GM23248 (cell line): ENCODE data around the gene LIN28B. TPM values are rescaled to one million over a fixed set of nuclear protein-coding genes. Genes with fewer than 3 reads are reported as not detected.

Experiments
- DNase-seq: peaks from one replicate; pipeline ENCODE4 v3.0.0-alpha.2; 2015
- H2AFZ ChIP-seq: fragments of 200-600 bp; sonication (generic); 2 replicates; pipeline ENCODE4 v1.6.1; 2016; ENCODE audit warnings: antibody characterized with exemption
- H3F3A ChIP-seq: fragments of 200-600 bp; sonication (generic); 2 replicates; pipeline ENCODE4 v1.6.1; 2016; ENCODE audit warnings: mild to moderate bottlenecking, antibody characterized with exemption, mixed run types; ENCODE audit not compliant: insufficient read depth
- H3K27ac ChIP-seq: fragments of 200-600 bp; sonication (generic); 2 replicates; pipeline ENCODE4 v1.5.1; 2016; ENCODE audit warnings: mild to moderate bottlenecking
- H3K27me3 ChIP-seq: fragments of 200-600 bp; sonication (generic); replicated peaks from 2 replicates; pipeline ENCODE4 v1.6.1; 2016; ENCODE audit warnings: mild to moderate bottlenecking; ENCODE audit not compliant: insufficient read depth
- H3K36me3 ChIP-seq: fragments of 200-600 bp; sonication (generic); 2 replicates; pipeline ENCODE4 v1.6.1; 2016; ENCODE audit warnings: low read depth, mild to moderate bottlenecking
- H3K4me1 ChIP-seq: fragments of 200-600 bp; sonication (generic); 2 replicates; pipeline ENCODE4 v1.6.1; 2016; ENCODE audit warnings: mild to moderate bottlenecking; ENCODE audit not compliant: insufficient read depth
- H3K4me2 ChIP-seq: fragments of 200-600 bp; sonication (generic); one replicate; pipeline ENCODE4 v1.6.1; 2016; ENCODE audit warnings: mild to moderate bottlenecking; ENCODE audit not compliant: unreplicated experiment
- H3K4me3 ChIP-seq: fragments of 200-600 bp; sonication (generic); 2 replicates; pipeline ENCODE4 v1.5.1; 2016; ENCODE audit warnings: mild to moderate bottlenecking
- H3K79me2 ChIP-seq: fragments of 200-600 bp; sonication (generic); 2 replicates; pipeline ENCODE4 v1.6.1; 2016; ENCODE audit warnings: mild to moderate bottlenecking; ENCODE audit not compliant: insufficient read depth
- H3K9ac ChIP-seq: fragments of 200-600 bp; sonication (generic); 2 replicates; pipeline ENCODE4 v1.6.1; 2016; ENCODE audit warnings: mild to moderate bottlenecking
- H3K9me2 ChIP-seq: fragments of 200-600 bp; sonication (generic); 2 replicates; pipeline ENCODE4 v1.6.1; 2016; ENCODE audit warnings: mixed run types, mild to moderate bottlenecking, moderate library complexity; ENCODE audit not compliant: insufficient read depth
- H3K9me3 ChIP-seq: fragments of 200-600 bp; sonication (generic); one replicate; pipeline ENCODE4 v1.6.1; 2017; ENCODE audit warnings: low read depth
- H4K20me1 ChIP-seq: fragments of 200-600 bp; sonication (generic); 2 replicates; pipeline ENCODE4 v1.6.0; 2016; ENCODE audit not compliant: insufficient read depth
- EZH2 ChIP-seq: fragments of 200-600 bp; sonication (generic); IDR thresholded peaks from 2 replicates; pipeline ENCODE4 v1.6.1; 2018; ENCODE audit warnings: antibody characterized with exemption, mild to moderate bottlenecking; ENCODE audit not compliant: insufficient read depth, poor library complexity, severe bottlenecking
- EZH2phosphoT487 ChIP-seq: fragments of 200-600 bp; sonication (generic); IDR thresholded peaks from 2 replicates; pipeline ENCODE4 v1.6.1; 2018; ENCODE audit warnings: antibody characterized with exemption, moderate library complexity, mild to moderate bottlenecking, low read depth; ENCODE audit not compliant: insufficient read depth
- WGBS, 2 experiments: methylation state at CpG; one replicate each; pipeline ENCODE4 v1.1.6; 2015 to 2017; ENCODE audit warnings: low lambda C conversion rate in 2 of 2, low coverage in 1 of 2; ENCODE audit errors: missing lambda C conversion rate in 2 of 2; 5-methylcytosine and 5-hydroxymethylcytosine counted together
- in situ Hi-C: fragments of 300-500 bp; cut with MboI; formaldehyde crosslinking; loops from 2 replicates; pipeline ENCODE4 v1.15.0; 2020
- polyA plus RNA-seq: library from polyadenylated mRNA; unstranded; fragments of >200 nt; fragmentation: Nextera tagmentation; extraction: Ambion mirVana; gene quantifications from 2 replicates; pipeline ENCODE4 v1.2.1, GENCODE V29; 2016
- total RNA-seq: library from RNA; depleted of rRNA; stranded (reverse); fragments of >200 nt; shearing (Covaris generic); gene quantifications from 2 replicates; pipeline ENCODE4 v1.2.3, GENCODE V29; 2014

LIN28B gene
- total and polyA plus RNA-seq, 2 experiments from 2014 or later = not detected

DNA sequence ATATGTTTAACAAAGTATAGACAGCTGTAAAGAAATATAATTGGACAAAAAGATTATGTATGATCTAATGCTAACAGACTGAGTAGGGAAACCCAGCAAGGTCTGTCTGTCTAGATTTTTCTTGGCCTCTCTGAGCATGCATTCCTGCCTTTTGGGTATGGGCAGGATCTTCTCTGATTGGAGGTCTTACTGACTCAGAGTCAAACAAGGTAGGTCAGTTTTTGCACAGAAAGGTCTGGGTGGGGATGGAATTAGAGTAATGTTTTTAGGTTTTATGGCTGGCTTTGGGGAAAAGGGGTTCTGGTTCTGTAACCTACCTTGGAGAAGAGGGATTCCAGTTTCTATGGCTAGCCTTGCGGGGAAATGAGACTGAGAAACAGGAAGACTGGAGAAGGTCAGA lies 65.5 kb downstream of the LIN28B start:
- no peaks in the 10 kb centered on the region for H3K36me3 ChIP-seq
- in situ Hi-C loops = no loop called here
- no peak for DNase-seq
- no peaks in the 10 kb centered on the region for H3K9me2 ChIP-seq
- no peak overlapping the region for H2AFZ ChIP-seq
- no peaks in the 10 kb centered on the region for H3K27me3 ChIP-seq
- no peaks in the 10 kb centered on the region for H4K20me1 ChIP-seq
- H3K9ac ChIP-seq = no peak overlapping the region
- 0 out of 2 replicates have a peak, but pooled peaks cover 6% of the 10 kb centered on the region for H3F3A ChIP-seq
- H3K9me3 ChIP-seq = no peaks in the 10 kb centered on the region
- H3K4me1 ChIP-seq = 0 out of 2 replicates have a peak, but pooled peaks cover 8% of the 10 kb centered on the region
- WGBS, 2 experiments = 81 to 91% methylated on average over 1 of the region's 1 CpG
- no peak overlapping the region for H3K4me3 ChIP-seq
- H3K79me2 ChIP-seq = no peaks in the 10 kb centered on the region
- TF ChIP-seq EZH2 (no peak), EZH2phosphoT487 (no peak)
- H3K27ac ChIP-seq = no peak overlapping the region
- no peak overlapping the region for H3K4me2 ChIP-seq

DNA sequence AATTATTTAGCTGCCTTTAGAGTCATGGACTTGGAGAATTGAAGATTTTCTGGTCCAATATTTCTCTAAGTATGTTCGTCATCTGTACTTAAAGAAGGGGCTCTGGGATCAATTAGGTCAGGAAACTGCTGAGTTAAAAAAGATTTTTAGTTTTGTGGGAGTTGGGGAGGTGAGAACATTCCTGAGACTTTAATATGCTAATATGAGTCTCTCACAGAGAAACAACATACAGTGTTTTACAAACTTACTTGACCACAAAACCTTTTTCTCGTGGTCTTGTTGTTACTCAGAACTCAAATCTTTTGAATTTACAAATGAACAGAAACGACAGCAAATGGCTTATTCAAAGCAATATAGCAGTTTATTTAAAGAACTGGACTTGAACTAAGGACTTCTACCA lies 67.9 kb downstream of the LIN28B start:
- H3K9me2 ChIP-seq = no peaks in the 10 kb centered on the region
- H3F3A ChIP-seq = 0 out of 2 replicates have a peak, but pooled peaks cover 6% of the 10 kb centered on the region
- H4K20me1 ChIP-seq = no peaks in the 10 kb centered on the region
- DNase-seq = peak; percentile 33
- H3K4me3 ChIP-seq = 0 out of 2 replicates have a peak overlapping the region, but pooled peaks have one; percentile 4
- no peak overlapping the region for H3K9ac ChIP-seq
- TF ChIP-seq EZH2phosphoT487 (no peak), EZH2 (no peak)
- H3K79me2 ChIP-seq = no peaks in the 10 kb centered on the region
- in situ Hi-C loops = no loop called here
- peak overlapping the region; percentile 28 for H3K4me2 ChIP-seq
- no peaks in the 10 kb centered on the region for H3K27me3 ChIP-seq
- H2AFZ ChIP-seq = peak overlapping the region; percentile 40
- no peaks in the 10 kb centered on the region for H3K36me3 ChIP-seq
- 2 to 3% methylated on average over 3 of the region's 3 CpGs for WGBS, 2 experiments
- H3K27ac ChIP-seq = no peak overlapping the region
- 0 out of 2 replicates have a peak, but pooled peaks cover 8% of the 10 kb centered on the region for H3K4me1 ChIP-seq
- no peaks in the 10 kb centered on the region for H3K9me3 ChIP-seq

DNA sequence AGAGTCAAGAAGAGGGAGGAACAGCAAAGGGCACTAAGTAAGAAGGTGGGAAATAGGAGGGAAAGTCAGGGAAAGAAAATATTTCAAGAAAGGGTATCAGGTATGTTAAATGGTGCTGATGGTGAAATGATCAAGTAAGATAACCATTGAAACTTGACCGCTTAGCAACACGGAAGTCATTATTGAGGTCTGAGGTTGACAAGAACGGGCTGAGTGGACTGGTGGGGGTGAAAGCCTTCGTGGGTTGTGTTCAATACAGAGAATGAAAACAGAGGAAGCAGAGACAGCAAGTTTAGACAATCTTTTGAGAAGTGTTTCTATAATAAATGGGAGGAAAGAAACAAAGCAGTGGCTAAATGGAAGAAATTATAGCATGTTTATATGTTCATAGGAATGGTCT lies 72.0 kb downstream of the LIN28B start:
- no peak for TF ChIP-seq EZH2
- no peak for TF ChIP-seq EZH2phosphoT487
- no peak overlapping the region for H3K4me3 ChIP-seq
- H3K79me2 ChIP-seq = no peaks in the 10 kb centered on the region
- WGBS, 2 experiments = 73 to 76% methylated on average over 4 of the region's 4 CpGs
- no peaks in the 10 kb centered on the region for H3K27me3 ChIP-seq
- H3F3A ChIP-seq = 0 out of 2 replicates have a peak, but pooled peaks cover 6% of the 10 kb centered on the region
- no peaks in the 10 kb centered on the region for H3K9me3 ChIP-seq
- 0 out of 2 replicates have a peak, but pooled peaks cover 8% of the 10 kb centered on the region for H3K4me1 ChIP-seq
- H3K27ac ChIP-seq = no peak overlapping the region
- no peaks in the 10 kb centered on the region for H3K36me3 ChIP-seq
- H3K9me2 ChIP-seq = no peaks in the 10 kb centered on the region
- H4K20me1 ChIP-seq = no peaks in the 10 kb centered on the region
- no peak overlapping the region for H3K4me2 ChIP-seq
- DNase-seq = no peak
- H2AFZ ChIP-seq = no peak overlapping the region
- no peak overlapping the region for H3K9ac ChIP-seq
- in situ Hi-C loops = no loop called here

DNA sequence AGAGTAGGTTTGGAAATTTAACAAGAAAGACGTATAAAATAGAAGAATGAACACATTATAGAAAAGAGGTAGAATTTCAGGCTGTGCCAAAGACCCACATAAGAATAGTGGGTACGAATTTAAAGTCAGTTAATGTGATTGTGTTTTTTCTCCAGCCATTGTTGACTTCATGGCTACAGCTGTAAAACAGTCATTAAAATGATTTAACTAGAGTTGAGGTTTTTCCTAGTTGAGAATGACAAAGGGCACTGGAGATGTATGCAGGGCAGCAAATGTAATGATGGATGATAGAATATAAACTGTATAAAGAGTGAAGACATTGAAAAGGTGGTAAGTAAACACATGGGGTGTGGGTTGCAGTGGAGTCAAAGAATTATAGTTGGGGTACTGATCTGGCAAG lies 72.7 kb downstream of the LIN28B start:
- H3K79me2 ChIP-seq = no peaks in the 10 kb centered on the region
- no peaks in the 10 kb centered on the region for H3K9me3 ChIP-seq
- H4K20me1 ChIP-seq = no peaks in the 10 kb centered on the region
- 59 to 71% methylated on average over 2 of the region's 2 CpGs for WGBS, 2 experiments
- in situ Hi-C loops = no loop called here
- no peak overlapping the region for H3K4me3 ChIP-seq
- no peak overlapping the region for H3K9ac ChIP-seq
- H3K27me3 ChIP-seq = no peaks in the 10 kb centered on the region
- H3K9me2 ChIP-seq = no peaks in the 10 kb centered on the region
- 0 out of 2 replicates have a peak, but pooled peaks cover 6% of the 10 kb centered on the region for H3F3A ChIP-seq
- H3K27ac ChIP-seq = no peak overlapping the region
- TF ChIP-seq EZH2 (no peak), EZH2phosphoT487 (no peak)
- no peak overlapping the region for H3K4me2 ChIP-seq
- no peak overlapping the region for H2AFZ ChIP-seq
- no peak for DNase-seq
- 0 out of 2 replicates have a peak, but pooled peaks cover 7% of the 10 kb centered on the region for H3K4me1 ChIP-seq
- no peaks in the 10 kb centered on the region for H3K36me3 ChIP-seq

DNA sequence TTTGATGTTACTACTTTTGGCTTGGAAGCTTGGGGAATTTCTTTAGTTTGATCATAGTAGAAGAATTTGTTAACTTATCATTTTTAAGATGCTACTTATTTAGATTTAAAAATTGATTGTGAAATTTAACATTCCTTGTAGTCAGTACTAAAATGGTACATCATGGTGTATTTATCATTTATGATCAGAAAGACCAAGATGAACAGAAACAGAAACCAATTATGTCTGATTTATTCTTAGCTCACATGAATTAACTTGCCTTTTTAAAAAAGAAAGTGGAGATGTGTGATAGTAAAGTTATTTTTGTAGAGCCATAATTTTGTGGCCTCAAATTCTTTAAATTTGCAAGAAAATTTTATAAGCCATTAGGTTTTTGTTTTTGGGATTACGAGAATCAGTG lies 77.6 kb downstream of the LIN28B start:
- no peaks in the 10 kb centered on the region for H3K9me3 ChIP-seq
- H3K79me2 ChIP-seq = no peaks in the 10 kb centered on the region
- 0 out of 2 replicates have a peak overlapping the region, but pooled peaks have one; percentile 6 for H2AFZ ChIP-seq
- DNase-seq = no peak
- H3K4me1 ChIP-seq = no peaks in the 10 kb centered on the region
- no peak overlapping the region for H3K27ac ChIP-seq
- no peaks in the 10 kb centered on the region for H3K27me3 ChIP-seq
- no peaks in the 10 kb centered on the region for H3K36me3 ChIP-seq
- no peaks in the 10 kb centered on the region for H3F3A ChIP-seq
- H3K9ac ChIP-seq = no peak overlapping the region
- 57 to 58% methylated on average over 1 of the region's 1 CpG for WGBS, 2 experiments
- H3K9me2 ChIP-seq = no peaks in the 10 kb centered on the region
- TF ChIP-seq EZH2phosphoT487 = no peak
- TF ChIP-seq EZH2 = no peak
- no peak overlapping the region for H3K4me3 ChIP-seq
- H4K20me1 ChIP-seq = no peaks in the 10 kb centered on the region
- in situ Hi-C loops = no loop called here
- H3K4me2 ChIP-seq = no peak overlapping the region
